ENCODE data around the gene IFNA6.
"Not testable (repeated sequence)": the region's sequence is repeated elsewhere in the genome, so short reads cannot be mapped to it uniquely, and the experiment has no call there.

IFNA6 gene

GRCh38 chr9:21350787-21351186, at the start of gene IFNA6:
TSS of gene IFNA6 (minus strand) at chr9:21350887. CDS start at chr9:21350887, 0 bp downstream.
- no peak for DNase-seq (ENCODE audit: low read depth in 3 of 3)

GRCh38 chr9:21399956-21400355, 49.3 kb upstream of the IFNA6 start:
- DNase-seq (ENCODE audit: low read depth in 3 of 3): no peak

GRCh38 chr9:21398955-21399489, 48.3 kb upstream of the IFNA6 start:
- no peak for DNase-seq (ENCODE audit: low read depth in 3 of 3)

GRCh38 chr9:21395778-21396717, 45.4 kb upstream of the IFNA6 start:
- DNase-seq (ENCODE audit: low read depth in 3 of 3): peak in 2 of 3 donors; percentile 35 to 63

- DNase-seq (ENCODE audit: low read depth in 3 of 3): no peak
Measured at GRCh38 chr9:21392270-21392669, 41.6 kb upstream of the IFNA6 start.

- no peak for DNase-seq (ENCODE audit: low read depth in 3 of 3)
Measured at GRCh38 chr9:21385131-21385670, 34.5 kb upstream of the IFNA6 start, which contains the start of gene IFNA2. TSS of gene IFNA2 (minus strand) at chr9:21385398. CDS start at chr9:21385329, 69 bp downstream.

GRCh38 chr9:21383627-21384026, 32.9 kb upstream of the IFNA6 start:
- DNase-seq (ENCODE audit: low read depth in 3 of 3): no peak

- DNase-seq (ENCODE audit: low read depth in 3 of 3): no peak
Measured at GRCh38 chr9:21381448-21382339, 31.0 kb upstream of the IFNA6 start.

- DNase-seq (ENCODE audit: low read depth in 3 of 3): not testable (repeated sequence)
Measured at GRCh38 chr9:21371467-21371866, 20.8 kb upstream of the IFNA6 start.

GRCh38 chr9:21367957-21368356, 17.3 kb upstream of the IFNA6 start, which contains the start of gene IFNA13:
TSS of gene IFNA13 (minus strand) at chr9:21368057. CDS start at chr9:21368010, 47 bp downstream.
- no peak for DNase-seq (ENCODE audit: low read depth in 3 of 3)

GRCh38 chr9:21367169-21367568, 16.5 kb upstream of the IFNA6 start:
- not testable (repeated sequence) for DNase-seq (ENCODE audit: low read depth in 3 of 3)

- DNase-seq (ENCODE audit: low read depth in 3 of 3): no peak
Measured at GRCh38 chr9:21362287-21362686, 11.6 kb upstream of the IFNA6 start.

- peak in 1 of 3 donors; percentile 12 for DNase-seq (ENCODE audit: low read depth in 3 of 3)
Measured at GRCh38 chr9:21357479-21358460, 7.1 kb upstream of the IFNA6 start.

GRCh38 chr9:21348430-21348970, 2.2 kb downstream of the IFNA6 start:
- DNase-seq (ENCODE audit: low read depth in 3 of 3): no peak

- DNase-seq (ENCODE audit: low read depth in 3 of 3): no peak
Measured at GRCh38 chr9:21340735-21341134, 10.0 kb downstream of the IFNA6 start.

GRCh38 chr9:21336457-21336856, 14.2 kb downstream of the IFNA6 start:
- DNase-seq (ENCODE audit: low read depth in 3 of 3): no peak

- peak; percentile 74 to 83 (median 79) for DNase-seq (ENCODE audit: low read depth in 3 of 3)
Measured at GRCh38 chr9:21334701-21335632, 15.7 kb downstream of the IFNA6 start, which contains the start of gene KLHL9. TSS of gene KLHL9 (minus strand) at chr9:21335404. CDS start at chr9:21334859, 545 bp downstream.

- no peak for DNase-seq (ENCODE audit: low read depth in 3 of 3)
Measured at GRCh38 chr9:21333226-21333625, 17.5 kb downstream of the IFNA6 start.
